Tibial nerve (tissue), 4 donors: ENCODE results near the gene AIMP1. TPM values are rescaled to one million over a fixed set of nuclear protein-coding genes. Genes with fewer than 3 reads are reported as not detected.

Experiments
- DNase-seq, 2 donors: peaks; one replicate each; pipeline ENCODE4 v3.0.0-alpha.2; 2019; ENCODE audit warnings: low spot score in 2 of 2
- H3K27ac ChIP-seq, 4 donors: fragments of 200-600 bp; sonication (generic) in 3 of 4; one replicate each; pipeline ENCODE4 v1.5.1; 2017 to 2019; ENCODE audit warnings: mild to moderate bottlenecking in 1 of 4
- H3K27me3 ChIP-seq, 2 donors: fragments of 200-600 bp; sonication (generic) in 1 of 2; one replicate each; pipeline versions ENCODE4 v1.5.1 to v1.6.0; 2017 to 2019
- H3K36me3 ChIP-seq, 3 donors: fragments of 200-600 bp; sonication (generic); one replicate each; pipeline ENCODE4 v1.5.1; 2018 to 2019
- H3K4me1 ChIP-seq, 4 donors: fragments of 200-600 bp; sonication (generic) in 3 of 4; one replicate each; pipeline ENCODE4 v1.5.1; 2017 to 2019
- H3K4me3 ChIP-seq, 4 donors: fragments of 200-600 bp; sonication (generic) in 3 of 4; one replicate each; pipeline ENCODE4 v1.5.1; 2017 to 2019; ENCODE audit warnings: mild to moderate bottlenecking in 1 of 4, moderate library complexity in 1 of 4
- H3K9me3 ChIP-seq, 4 donors: fragments of 200-600 bp; sonication (generic) in 3 of 4; one replicate each; pipeline ENCODE4 v1.5.1; 2017 to 2019
- EP300 ChIP-seq, 2 donors: sonication (generic); formaldehyde crosslinking; IDR thresholded peaks; one replicate each; pipeline ENCODE4 v1.6.1; 2017; ENCODE audit warnings: antibody characterized with exemption in 2 of 2, mild to moderate bottlenecking in 1 of 2
- POLR2A ChIP-seq, 2 donors: fragments of 450-650 bp; IDR thresholded peaks; one replicate each; pipeline ENCODE4 v1.6.1; 2017; ENCODE audit warnings: antibody characterized with exemption in 2 of 2, mild to moderate bottlenecking in 2 of 2, moderate library complexity in 2 of 2
- WGBS, 2 donors: methylation state at CpG; one replicate each; pipeline ENCODE4 v1.1.5; 2018; 5-methylcytosine and 5-hydroxymethylcytosine counted together
- total RNA-seq, 4 donors: library from RNA; depleted of rRNA; stranded (reverse); fragments of >200 nt; gene quantifications; one replicate each; pipeline ENCODE4 v1.1.0, GENCODE V29; 2016
- TF ChIP-seq, protein P1 (sequence below), 5 experiments: fragments of 200-600 bp in 3 of 5; fragments of 450-650 bp in 2 of 5; sonication (generic) in 3 of 5; IDR thresholded peaks; one replicate each; pipeline ENCODE4 v1.5.1; 2016 to 2019; ENCODE audit warnings: antibody characterized with exemption in 5 of 5, mild to moderate bottlenecking in 3 of 5, moderate library complexity in 2 of 5

AIMP1 gene
- total RNA-seq, 4 donors from 2014 or later: 19.3 to 26.7 (median 21.2) TPM

- Histone ChIP-seq H3K4me1 (peaks cover 0 to 18% (median 0%) of the 10 kb centered on the region in 4 donors), H3K27ac (no peak overlapping the region), H3K27me3 (no peaks in the 10 kb centered on the region), H3K36me3 (peaks cover 0 to 60% (median 6%) of the 10 kb centered on the region in 3 donors), H3K9me3 (no peaks in the 10 kb centered on the region), H3K4me3 (no peak overlapping the region)
- DNase-seq: no peak
- no peak for TF ChIP-seq POLR2A (IDR thresholded peaks at IDR 0.05)
- TF ChIP-seq, protein P1, sequence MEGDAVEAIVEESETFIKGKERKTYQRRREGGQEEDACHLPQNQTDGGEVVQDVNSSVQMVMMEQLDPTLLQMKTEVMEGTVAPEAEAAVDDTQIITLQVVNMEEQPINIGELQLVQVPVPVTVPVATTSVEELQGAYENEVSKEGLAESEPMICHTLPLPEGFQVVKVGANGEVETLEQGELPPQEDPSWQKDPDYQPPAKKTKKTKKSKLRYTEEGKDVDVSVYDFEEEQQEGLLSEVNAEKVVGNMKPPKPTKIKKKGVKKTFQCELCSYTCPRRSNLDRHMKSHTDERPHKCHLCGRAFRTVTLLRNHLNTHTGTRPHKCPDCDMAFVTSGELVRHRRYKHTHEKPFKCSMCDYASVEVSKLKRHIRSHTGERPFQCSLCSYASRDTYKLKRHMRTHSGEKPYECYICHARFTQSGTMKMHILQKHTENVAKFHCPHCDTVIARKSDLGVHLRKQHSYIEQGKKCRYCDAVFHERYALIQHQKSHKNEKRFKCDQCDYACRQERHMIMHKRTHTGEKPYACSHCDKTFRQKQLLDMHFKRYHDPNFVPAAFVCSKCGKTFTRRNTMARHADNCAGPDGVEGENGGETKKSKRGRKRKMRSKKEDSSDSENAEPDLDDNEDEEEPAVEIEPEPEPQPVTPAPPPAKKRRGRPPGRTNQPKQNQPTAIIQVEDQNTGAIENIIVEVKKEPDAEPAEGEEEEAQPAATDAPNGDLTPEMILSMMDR (IDR thresholded peaks at IDR 0.05): no peak
- no peak for TF ChIP-seq EP300 (IDR thresholded peaks at IDR 0.05)
Observed at GRCh38 chr4:106325800-106326199, 9.4 kb downstream of the AIMP1 start.

DNA sequence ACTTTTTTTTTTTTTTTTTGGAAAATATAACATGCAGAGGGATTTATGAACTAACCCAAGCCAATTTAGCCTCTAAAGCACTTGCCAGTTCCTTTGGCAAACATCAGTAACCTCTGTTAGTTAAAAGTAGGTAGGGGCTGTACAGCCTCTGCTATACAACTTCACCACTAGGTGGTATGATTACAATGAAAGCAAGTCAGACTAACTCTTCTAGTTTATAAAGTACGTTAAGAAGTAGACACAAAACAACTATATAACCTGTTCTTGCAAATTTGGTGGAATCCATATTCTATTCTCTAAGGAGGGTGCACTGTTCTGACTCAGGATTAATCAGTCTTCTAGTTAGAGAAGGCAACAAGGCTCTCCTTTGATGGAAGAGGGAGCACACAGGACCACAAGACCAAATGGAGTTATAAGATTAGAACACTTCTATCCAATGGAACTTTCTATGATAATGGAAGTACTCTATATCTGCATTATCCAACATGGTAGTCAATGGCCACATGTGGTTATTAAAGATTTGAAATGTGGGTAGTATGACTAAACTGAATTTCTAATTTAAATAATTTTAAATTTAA lies 12.8 kb downstream of the AIMP1 start:
- no peak for DNase-seq
- TF ChIP-seq, protein P1 (IDR thresholded peaks at IDR 0.05): peak in 3 of 5 experiments; percentile 28 to 34 (median 30)
- TF ChIP-seq POLR2A (IDR thresholded peaks at IDR 0.05): no peak
- WGBS, 2 donors: 20 to 28% methylated on average over 1 of the region's 1 CpG

DNA sequence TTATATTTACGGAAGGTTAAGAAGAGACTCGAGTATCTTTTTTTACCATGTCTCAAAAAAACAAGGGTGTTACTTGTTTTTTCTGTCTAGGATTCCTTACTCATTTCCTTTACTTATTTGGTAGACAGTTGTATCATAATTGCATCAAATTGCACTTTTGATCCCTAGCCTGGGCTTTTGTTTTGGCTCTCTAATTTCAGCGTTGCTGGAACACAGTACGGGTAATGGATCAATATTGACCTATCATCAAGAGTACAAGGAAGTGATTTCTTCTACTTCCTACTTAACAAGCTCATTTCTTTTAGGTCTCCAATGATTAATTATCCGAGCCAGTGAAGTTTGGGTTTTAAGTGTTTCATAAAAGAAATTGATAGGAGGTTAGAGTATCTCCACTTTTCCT lies 16.8 kb downstream of the AIMP1 start:
- Histone ChIP-seq H3K27ac (no peak overlapping the region), H3K4me1 (no peaks in the 10 kb centered on the region), H3K27me3 (no peaks in the 10 kb centered on the region), H3K9me3 (peaks cover 0 to 7% (median 0%) of the 10 kb centered on the region in 4 donors), H3K36me3 (peaks cover 4 to 97% (median 12%) of the 10 kb centered on the region in 3 donors), H3K4me3 (no peak overlapping the region)
- TF ChIP-seq EP300 (IDR thresholded peaks at IDR 0.05) (no peak), POLR2A (IDR thresholded peaks at IDR 0.05) (no peak)
- TF ChIP-seq, protein P1 (IDR thresholded peaks at IDR 0.05): no peak
- DNase-seq: no peak
- 89 to 92% methylated on average over 5 of the region's 5 CpGs for WGBS, 2 donors

More for the DNA sequence above, 12.8 kb downstream of the AIMP1 start:
- Histone ChIP-seq H3K27ac (no peak overlapping the region), H3K9me3 (no peaks in the 10 kb centered on the region), H3K27me3 (no peaks in the 10 kb centered on the region), H3K36me3 (peaks cover 4 to 86% (median 10%) of the 10 kb centered on the region in 3 donors), H3K4me3 (no peak overlapping the region), H3K4me1 (peaks cover 0 to 4% (median 0%) of the 10 kb centered on the region in 4 donors)

DNA sequence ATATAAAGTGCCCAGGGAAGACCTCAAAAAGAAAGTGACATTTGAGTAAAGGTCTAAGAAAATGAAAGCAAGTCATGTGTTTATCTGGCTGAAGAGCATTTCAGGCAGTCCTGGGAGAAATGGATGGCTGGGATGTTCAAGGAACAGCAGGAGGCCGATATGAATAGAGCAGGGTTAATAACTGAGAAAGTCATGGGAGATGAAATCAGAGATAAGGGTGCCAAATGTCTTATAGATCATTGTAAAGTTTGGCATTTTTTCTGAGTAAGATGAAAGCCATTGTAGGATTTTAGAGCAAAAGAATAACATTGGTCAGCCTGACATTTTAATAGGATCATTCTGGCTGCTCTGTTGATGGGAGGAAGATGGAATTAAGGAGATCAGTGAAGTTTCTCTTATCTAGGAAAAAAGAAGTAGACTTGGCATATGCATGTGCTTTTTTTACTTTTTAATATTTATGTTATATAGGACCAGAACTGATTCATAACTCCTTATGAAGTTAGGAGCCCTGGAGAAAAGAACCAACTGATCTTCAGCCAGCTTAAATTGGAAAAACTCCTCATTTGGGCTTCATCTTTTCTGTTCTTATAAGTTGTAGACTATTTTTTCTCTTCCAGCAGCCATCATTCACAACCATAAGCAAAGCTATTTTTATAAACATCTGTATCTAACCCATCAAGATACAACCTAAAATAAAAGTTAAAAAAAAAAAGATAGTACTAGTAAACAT lies 18.6 kb downstream of the AIMP1 start:
- WGBS, 2 donors: 61 to 63% methylated on average over 1 of the region's 1 CpG
- Histone ChIP-seq H3K4me3 (no peak overlapping the region), H3K4me1 (no peaks in the 10 kb centered on the region), H3K36me3 (peaks cover 4 to 100% (median 13%) of the 10 kb centered on the region in 3 donors), H3K27ac (no peak overlapping the region), H3K27me3 (no peaks in the 10 kb centered on the region), H3K9me3 (peaks cover 0 to 12% (median 0%) of the 10 kb centered on the region in 4 donors)
- TF ChIP-seq EP300 (IDR thresholded peaks at IDR 0.05): no peak
- TF ChIP-seq, protein P1 (IDR thresholded peaks at IDR 0.05): no peak
- TF ChIP-seq POLR2A (IDR thresholded peaks at IDR 0.05): no peak
- DNase-seq: no peak

DNA sequence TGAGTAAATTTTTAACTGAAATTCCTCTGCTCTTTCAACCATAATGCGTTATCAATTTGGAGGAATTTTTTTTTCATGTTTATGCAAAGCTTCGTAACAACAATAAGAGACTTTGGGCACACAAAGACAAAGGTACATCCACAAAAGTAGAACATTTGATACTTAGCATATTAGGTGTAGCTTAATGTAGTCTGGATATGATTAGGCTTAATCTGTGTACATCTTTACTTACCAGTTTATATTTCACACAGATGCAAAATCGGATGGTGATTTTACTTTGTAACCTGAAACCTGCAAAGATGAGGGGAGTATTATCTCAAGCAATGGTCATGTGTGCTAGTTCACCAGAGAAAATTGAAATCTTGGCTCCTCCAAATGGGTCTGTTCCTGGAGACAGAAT lies 20.3 kb downstream of the AIMP1 start:
- no peaks in the 10 kb centered on the region for H3K27me3 ChIP-seq
- H3K4me1 ChIP-seq: no peaks in the 10 kb centered on the region
- 95 to 97% methylated on average over 3 of the region's 3 CpGs for WGBS, 2 donors
- DNase-seq: no peak
- H3K27ac ChIP-seq: no peak overlapping the region
- TF ChIP-seq POLR2A (IDR thresholded peaks at IDR 0.05) (no peak), EP300 (IDR thresholded peaks at IDR 0.05) (no peak)
- TF ChIP-seq, protein P1 (IDR thresholded peaks at IDR 0.05): no peak
- no peak overlapping the region for H3K4me3 ChIP-seq
- H3K9me3 ChIP-seq: peaks cover 0 to 17% (median 0%) of the 10 kb centered on the region in 4 donors
- peaks cover 4 to 100% (median 12%) of the 10 kb centered on the region in 3 donors for H3K36me3 ChIP-seq
